GM10266 (cell line): Measurements from ENCODE around the gene TUT4.

Experiments used
- DNase-seq: peaks from one replicate; pipeline ENCODE4 v3.0.0; 2012; ENCODE audit errors: extremely low spot score
- CTCF ChIP-seq: IDR thresholded peaks from 2 replicates; pipeline ENCODE4 v1.5.1; 2012; ENCODE audit warnings: mild to moderate bottlenecking, low read depth; ENCODE audit not compliant: control insufficient read depth, insufficient read depth; ENCODE audit errors: missing control alignments

TUT4 gene

GRCh38 chr1:52597912-52598311 lies 45.0 kb upstream of the TUT4 start:
- no peak for DNase-seq
- TF ChIP-seq CTCF: no peak

GRCh38 chr1:52595061-52595460 lies 42.2 kb upstream of the TUT4 start:
- DNase-seq: no peak

GRCh38 chr1:52593495-52593894 lies 40.6 kb upstream of the TUT4 start:
- no peak for DNase-seq

More at GRCh38 chr1:52595061-52595460, 42.2 kb upstream of the TUT4 start:
- TF ChIP-seq CTCF: no peak

GRCh38 chr1:52592637-52593323 lies 39.9 kb upstream of the TUT4 start:
- no peak for DNase-seq
- no peak for TF ChIP-seq CTCF

More at GRCh38 chr1:52593495-52593894, 40.6 kb upstream of the TUT4 start:
- TF ChIP-seq CTCF: no peak

- DNase-seq: no peak
- no peak for TF ChIP-seq CTCF
Observed at GRCh38 chr1:52590266-52590665, 37.4 kb upstream of the TUT4 start.

GRCh38 chr1:52588535-52588934 lies 35.6 kb upstream of the TUT4 start:
- TF ChIP-seq CTCF: no peak
- DNase-seq: no peak

- TF ChIP-seq CTCF: no peak
- DNase-seq: no peak
Observed at GRCh38 chr1:52588027-52588426, 35.1 kb upstream of the TUT4 start.
